NCI-H510A (cell line): ENCODE measurements around the gene PSEN2.
"Not testable (repeated sequence)": the region's sequence is repeated elsewhere in the genome, so short reads cannot be mapped to it uniquely, and the experiment has no call there.

Experiments
- DNase-seq: peaks from one replicate; lab custom pipeline; 2025; lab: John Stamatoyannopoulos, UW

Gene PSEN2

GRCh38 chr1:226916497-226916896 is 46.1 kb downstream of the PSEN2 start:
- DNase-seq = no peak

GRCh38 chr1:226919587-226919986 is 49.2 kb downstream of the PSEN2 start:
- DNase-seq = no peak

- DNase-seq = no peak
These were observed 49.6 kb downstream of the PSEN2 start for GRCh38 chr1:226919995-226920394.

DNA sequence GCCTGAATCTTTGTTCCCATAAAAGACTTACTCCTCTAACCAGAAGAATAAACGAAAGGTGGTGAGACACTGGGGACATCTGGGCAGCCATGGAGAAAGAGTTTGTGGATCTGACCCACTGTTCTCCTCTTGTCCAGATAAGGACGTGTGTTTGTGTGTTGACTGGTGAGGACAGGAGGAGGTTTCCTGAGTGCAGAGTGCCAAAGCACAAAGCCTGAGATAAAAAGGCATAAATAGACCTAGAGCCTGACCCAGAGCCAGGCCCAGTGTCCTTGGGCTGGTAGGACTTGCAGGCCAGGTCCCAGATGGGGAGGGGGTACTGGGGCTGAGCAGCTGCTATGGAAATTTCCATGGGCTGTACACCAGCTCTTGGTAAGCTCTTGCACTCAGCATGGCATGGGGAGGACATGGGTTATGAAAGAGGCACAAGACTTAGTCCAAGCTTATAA is 50.1 kb downstream of the PSEN2 start:
- DNase-seq = no peak

GRCh38 chr1:226921504-226921903 is 51.1 kb downstream of the PSEN2 start:
- DNase-seq = no peak

DNA sequence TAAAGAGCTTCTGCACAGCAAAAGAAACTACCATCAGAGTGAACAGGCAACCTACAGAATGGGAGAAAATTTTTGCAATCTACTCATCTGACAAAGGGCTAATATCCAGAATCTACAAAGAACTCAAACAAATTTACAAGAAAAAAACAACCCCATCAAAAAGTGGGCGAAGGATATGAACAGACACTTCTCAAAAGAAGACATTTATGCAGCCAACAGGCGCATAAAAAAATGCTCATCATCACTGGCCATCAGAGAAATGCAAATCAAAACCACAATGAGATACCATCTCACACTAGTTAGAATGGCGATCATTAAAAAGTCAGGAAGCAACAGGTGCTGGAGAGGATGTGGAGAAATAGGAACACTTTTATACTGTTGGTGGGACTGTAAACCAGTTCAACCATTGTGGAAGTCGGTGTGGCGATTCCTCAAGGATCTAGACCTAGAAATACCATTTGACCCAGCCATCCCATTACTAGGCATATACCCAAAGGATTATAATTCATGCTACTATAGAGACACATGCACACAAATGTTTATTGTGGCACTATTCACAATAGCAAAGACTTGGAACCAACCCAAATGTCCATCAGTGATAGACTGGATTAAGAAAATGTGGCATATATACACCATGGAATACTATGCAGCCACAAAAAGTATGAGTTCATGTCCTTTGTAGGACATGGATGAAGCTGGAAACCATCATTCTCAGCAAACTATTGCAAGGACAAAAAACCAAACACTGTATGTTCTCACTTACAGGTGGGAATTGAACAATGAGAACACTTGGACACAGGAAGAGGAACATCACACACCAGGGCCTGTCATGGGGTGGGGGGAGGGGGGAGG is 59.1 kb downstream of the PSEN2 start:
- DNase-seq = not testable (repeated sequence)

GRCh38 chr1:226934483-226935237 is 64.2 kb downstream of the PSEN2 start:
- no peak for DNase-seq

DNA sequence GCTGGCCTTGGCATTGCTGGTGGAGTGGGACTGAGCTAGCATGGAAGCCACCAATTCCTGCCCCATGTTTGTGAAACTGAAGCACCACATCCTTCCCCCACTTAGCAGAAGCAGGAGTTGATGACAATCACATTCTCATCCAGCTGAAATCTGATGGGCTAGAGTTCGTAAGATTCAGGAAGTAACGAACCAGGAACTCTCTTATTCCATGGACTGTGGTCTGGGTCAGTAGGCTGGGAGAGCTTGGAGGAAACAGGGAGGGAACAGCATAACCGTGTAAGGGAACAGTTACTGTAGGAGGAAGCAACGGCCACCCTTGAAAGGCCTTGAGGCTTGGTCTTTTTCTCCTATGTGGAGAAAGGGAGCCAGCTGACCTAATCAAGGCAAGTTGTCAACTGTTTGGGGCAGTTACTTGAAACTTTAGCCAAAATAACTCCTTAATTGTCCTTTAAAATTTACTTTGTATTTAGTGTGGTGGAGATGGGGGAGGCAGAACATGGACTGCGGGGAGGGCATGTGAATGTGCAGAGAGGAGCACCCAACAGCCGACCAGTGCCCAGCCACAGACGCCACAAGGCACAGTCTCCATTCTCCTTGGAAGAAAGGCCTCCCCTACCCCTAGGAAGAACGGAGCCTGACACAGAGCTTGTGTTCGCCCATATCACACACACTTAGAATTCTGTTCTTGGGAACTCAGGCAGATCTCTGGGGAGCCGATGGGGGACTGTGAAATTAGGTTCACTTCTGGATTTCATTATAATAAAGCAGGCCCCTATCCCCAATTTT is 67.7 kb downstream of the PSEN2 start:
- DNase-seq = no peak

DNA sequence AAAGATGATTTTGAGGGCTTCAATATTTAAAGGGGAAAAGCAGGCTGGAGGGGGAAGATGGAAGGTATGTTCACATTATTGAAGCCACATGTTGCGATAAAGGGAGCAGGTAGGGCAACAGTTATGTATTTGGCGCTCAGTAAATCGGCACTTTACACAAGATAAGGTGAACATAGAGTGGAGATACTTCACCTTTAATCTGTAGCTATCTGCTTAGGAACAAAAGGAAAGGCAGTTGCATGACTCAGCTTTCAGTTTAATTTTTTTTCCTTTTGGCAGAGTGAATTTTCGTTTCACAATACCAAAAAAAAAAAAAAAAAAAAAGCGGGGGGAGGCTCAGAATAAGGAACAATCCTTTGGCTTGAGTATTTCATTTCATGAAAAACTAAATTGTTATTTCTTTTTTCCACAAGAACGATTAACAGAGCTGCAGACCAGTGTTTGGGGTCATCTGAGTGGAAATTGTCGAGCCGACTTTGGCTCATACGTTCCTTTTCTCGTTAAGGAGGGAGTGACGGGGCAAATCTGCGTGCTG is 68.6 kb downstream of the PSEN2 start:
- no peak for DNase-seq

GRCh38 chr1:226939438-226940028 is 69.1 kb downstream of the PSEN2 start:
- peak; percentile 71 for DNase-seq

DNA sequence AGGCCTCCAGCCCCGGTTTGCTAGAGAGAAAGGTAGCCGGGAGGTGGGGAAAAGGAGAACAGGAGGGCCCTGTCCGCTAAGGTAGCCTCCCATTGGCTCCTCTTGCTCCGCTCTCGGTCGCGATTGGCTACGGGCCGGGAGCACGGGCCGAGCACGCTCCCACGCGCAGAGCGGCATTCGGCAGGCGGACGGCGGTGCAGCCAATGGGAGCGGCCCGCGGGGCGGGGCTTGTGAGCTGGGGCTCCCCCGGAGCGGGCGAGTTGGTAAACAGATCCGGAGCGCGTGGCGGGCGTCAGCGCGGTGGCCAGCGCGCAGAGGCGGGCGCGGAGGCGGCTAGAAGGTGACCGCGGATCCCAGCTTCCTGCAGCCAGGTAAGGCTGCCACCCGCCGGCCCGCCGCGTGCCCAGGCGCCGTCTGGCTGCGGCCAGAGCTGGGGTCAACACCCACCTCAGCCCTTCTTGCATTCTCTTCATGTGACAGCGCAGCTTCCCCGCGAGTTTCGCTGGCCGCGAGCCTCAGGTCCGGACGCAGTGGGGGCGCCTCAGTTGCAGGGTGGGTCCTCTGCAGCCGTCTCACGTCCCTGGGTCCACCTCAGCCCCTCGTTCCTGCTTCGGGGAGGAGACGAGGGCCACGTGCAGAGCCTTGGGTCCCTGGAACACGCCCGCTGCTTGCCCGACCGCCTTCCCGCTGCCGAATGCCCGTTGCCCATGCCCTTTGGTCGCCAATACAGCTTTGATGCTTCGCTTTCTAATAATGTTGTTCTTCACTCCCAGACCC is 69.8 kb downstream of the PSEN2 start, which contains the start of gene COQ8A:
Gene COQ8A, plus strand, starts transcription at position 266 of the 777 bp plus-strand sequence. CDS start 21,092 bp downstream, outside the sequence.
- DNase-seq = peak; percentile 97

DNA sequence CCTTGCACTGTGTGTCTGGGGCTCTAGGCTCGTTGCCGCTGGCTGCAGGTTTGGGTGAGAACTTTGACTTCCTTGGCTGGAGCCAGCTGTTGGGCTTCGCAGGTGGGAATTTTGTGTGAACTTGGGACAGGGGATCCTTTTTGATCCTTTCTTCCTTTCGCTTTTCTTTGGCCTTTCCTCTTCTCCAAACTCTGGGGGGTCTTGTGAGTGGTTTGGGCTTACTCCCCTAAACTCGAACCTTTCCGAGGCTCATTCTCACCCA is 70.3 kb downstream of the PSEN2 start:
- no peak for DNase-seq

DNA sequence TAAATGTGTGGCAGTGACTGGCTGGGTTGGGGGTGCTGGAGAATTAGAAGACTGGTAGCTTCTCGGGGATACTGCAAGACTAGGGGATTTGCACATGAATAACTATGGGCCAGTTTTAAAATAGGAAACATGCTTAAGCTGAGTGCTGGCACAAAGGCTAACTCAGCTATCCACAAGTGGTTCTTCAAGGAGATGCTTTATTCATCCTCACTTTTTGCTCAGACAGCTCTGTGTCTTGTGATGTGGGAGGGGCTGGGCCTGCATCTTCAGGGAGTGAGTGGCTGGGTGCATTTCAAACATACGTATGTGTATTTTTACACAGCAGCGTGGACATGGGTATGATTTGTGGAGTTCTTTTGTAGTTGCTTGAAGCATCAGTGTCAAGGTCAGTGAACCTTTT is 72.0 kb downstream of the PSEN2 start:
- no peak for DNase-seq

GRCh38 chr1:226943156-226943555 is 72.7 kb downstream of the PSEN2 start:
- no peak for DNase-seq

DNA sequence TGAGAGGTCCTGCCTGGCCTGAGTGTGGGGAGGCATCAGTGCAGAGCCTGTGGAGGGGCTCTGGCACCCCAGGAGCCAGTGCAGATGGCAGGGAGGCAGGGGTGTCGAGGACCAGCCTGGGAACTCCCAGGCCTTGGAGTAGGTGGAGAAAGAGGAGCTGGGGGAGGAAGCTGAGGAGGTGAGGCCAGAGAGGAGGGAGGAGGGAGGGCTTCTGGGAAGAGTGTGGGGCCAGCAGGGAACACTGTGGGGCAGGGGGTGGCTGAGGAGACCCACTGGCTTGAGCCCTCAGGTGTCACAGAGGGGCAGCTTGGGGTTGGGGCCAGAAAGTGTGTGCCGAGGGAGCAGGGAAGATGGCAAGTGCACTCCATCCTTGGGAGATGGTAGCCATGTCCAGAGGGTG is 73.5 kb downstream of the PSEN2 start:
- DNase-seq = no peak

DNA sequence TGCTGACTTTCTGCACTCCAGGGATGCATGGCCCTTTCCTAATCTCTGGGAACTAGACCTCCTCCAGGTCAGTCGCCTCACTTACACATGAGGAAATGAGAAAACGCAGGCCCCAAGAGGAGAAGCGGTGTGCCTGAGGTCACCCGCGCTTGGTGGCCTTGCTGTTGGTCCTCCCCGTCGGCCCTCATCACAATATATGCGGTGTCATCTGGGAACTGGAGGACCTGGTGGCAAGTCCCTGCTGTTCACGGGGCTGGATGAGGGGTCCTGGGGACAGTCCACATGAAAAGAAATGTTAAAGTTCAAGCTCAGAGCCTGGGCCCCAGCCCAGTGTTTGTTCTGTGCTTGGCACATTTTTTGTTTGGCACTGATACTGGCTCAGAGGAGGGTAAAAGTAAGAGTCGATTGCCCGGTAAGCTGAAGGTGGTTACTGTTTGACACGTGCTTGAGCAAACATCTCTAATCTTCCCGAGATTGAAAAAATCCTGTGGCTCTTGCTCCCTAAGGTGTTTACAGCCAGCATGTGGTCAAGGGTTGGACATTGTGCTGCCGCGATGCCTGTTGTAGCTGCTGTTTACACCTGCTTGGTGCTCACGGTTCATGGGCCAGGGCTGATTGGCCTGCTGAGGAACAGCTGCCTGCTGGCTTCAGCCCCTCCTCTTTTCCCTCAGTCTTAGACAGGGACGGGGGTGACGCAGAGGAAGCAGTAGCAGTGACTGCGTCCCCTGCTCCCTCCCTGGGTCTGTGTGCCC is 74.9 kb downstream of the PSEN2 start:
- peak; percentile 60 for DNase-seq
